Left forelimb (tissue), 1 donor: ENCODE measurements around the gene RNF150.

Source experiments
- DNase-seq: peaks from one replicate; pipeline ENCODE4 v3.0.0-alpha.2; 2018; ENCODE audit warnings: low spot score

The RNF150 gene

GRCh38 chr4:140980426-140981200, 152.7 kb downstream of the RNF150 start:
- no peak for DNase-seq

- no peak for DNase-seq
These were observed 156.5 kb downstream of the RNF150 start for GRCh38 chr4:140976768-140977167.

- DNase-seq, result no peak
These were observed 162.0 kb downstream of the RNF150 start for GRCh38 chr4:140971077-140971792.

GRCh38 chr4:140969296-140969695, 164.0 kb downstream of the RNF150 start:
- no peak for DNase-seq

GRCh38 chr4:140968371-140968770, 164.9 kb downstream of the RNF150 start:
- DNase-seq, result no peak

GRCh38 chr4:140963883-140964282, 169.4 kb downstream of the RNF150 start:
- DNase-seq, result no peak

GRCh38 chr4:140955641-140956040, 177.6 kb downstream of the RNF150 start:
- DNase-seq, result no peak

GRCh38 chr4:140952717-140953116, 180.6 kb downstream of the RNF150 start:
- DNase-seq, result no peak

- DNase-seq, result no peak
These were observed 185.8 kb downstream of the RNF150 start for GRCh38 chr4:140947506-140947905.

- no peak for DNase-seq
These were observed 188.2 kb downstream of the RNF150 start for GRCh38 chr4:140945106-140945505.

GRCh38 chr4:140944572-140944971, 188.7 kb downstream of the RNF150 start:
- DNase-seq, result no peak

GRCh38 chr4:140944199-140944515, 189.1 kb downstream of the RNF150 start:
- DNase-seq, result no peak

- DNase-seq, result no peak
These were observed 189.6 kb downstream of the RNF150 start for GRCh38 chr4:140943486-140944198.

GRCh38 chr4:140940589-140940988, 192.7 kb downstream of the RNF150 start:
- DNase-seq, result no peak

- DNase-seq, result no peak
These were observed 195.4 kb downstream of the RNF150 start for GRCh38 chr4:140937866-140938265.

GRCh38 chr4:140935254-140935653, 198.0 kb downstream of the RNF150 start:
- no peak for DNase-seq

- no peak for DNase-seq
These were observed 200.7 kb downstream of the RNF150 start for GRCh38 chr4:140932501-140933045.

- no peak for DNase-seq
These were observed 201.4 kb downstream of the RNF150 start for GRCh38 chr4:140931911-140932310.

GRCh38 chr4:140930557-140930956, 202.7 kb downstream of the RNF150 start:
- DNase-seq, result no peak

GRCh38 chr4:140930011-140930410, 203.3 kb downstream of the RNF150 start:
- no peak for DNase-seq

- no peak for DNase-seq
These were observed 204.4 kb downstream of the RNF150 start for GRCh38 chr4:140928880-140929279.

GRCh38 chr4:140926672-140927071, 206.6 kb downstream of the RNF150 start:
- DNase-seq, result no peak

- no peak for DNase-seq
These were observed 207.9 kb downstream of the RNF150 start for GRCh38 chr4:140925417-140925816.
